ENCODE results near the gene OSGEP.

OSGEP gene

GRCh38 chr14:20397511-20397910, 57.1 kb downstream of the OSGEP start:
- DNase-seq (ENCODE audit: low spot score): no peak

All from activated CD4-positive, alpha-beta T cell treated with anti-CD3 and anti-CD28 coated beads, Interleukin-2, Interleukin-4, amounts not matched to agents 100 ng/mL and 50 ng/mL, durations not matched to agents 16 hours and 8 hours (primary cell).